Ovary (tissue), 9 donors: ENCODE results near the gene HIBCH. TPM values are rescaled to one million over a fixed set of nuclear protein-coding genes. Genes with fewer than 3 reads are reported as not detected.

Experiments used
- DNase-seq, 5 donors: peaks; one replicate each; pipeline ENCODE4 v3.0.0-alpha.2; 2019 to 2020
- H3K27ac ChIP-seq, 2 donors: fragments of 200-600 bp; one replicate each; pipeline versions ENCODE4 v1.5.1 to v1.8.0; 2019 to 2022
- H3K27me3 ChIP-seq: fragments of 200-600 bp; one replicate; pipeline ENCODE4 v1.8.0; 2022
- H3K36me3 ChIP-seq: fragments of 200-600 bp; sonication (generic); one replicate; pipeline ENCODE4 v1.5.1; 2019
- H3K4me1 ChIP-seq: one replicate; pipeline ENCODE4 v1.8.1; 2013; ENCODE audit warnings: mild to moderate bottlenecking, moderate library complexity; ENCODE audit not compliant: insufficient read depth
- H3K4me3 ChIP-seq: fragments of 200-600 bp; sonication (generic); one replicate; pipeline ENCODE4 v1.5.1; 2017
- H3K9me3 ChIP-seq, 2 donors: fragments of 200-600 bp in 1 of 2; sonication (generic) in 1 of 2; one replicate each; pipeline versions ENCODE4 v1.5.1 to v1.8.1; 2013 to 2019; ENCODE audit warnings: mild to moderate bottlenecking in 1 of 2, moderate library complexity in 1 of 2
- CTCF ChIP-seq, 3 donors: fragments of 450-650 bp in 2 of 3; fragments of 200-600 bp in 1 of 3; IDR thresholded peaks; one replicate each; pipeline versions ENCODE4 v1.5.1 to v1.8.0; 2016 to 2022; ENCODE audit warnings: antibody characterized with exemption in 3 of 3, mild to moderate bottlenecking in 1 of 3
- EP300 ChIP-seq: sonication (generic); formaldehyde crosslinking; IDR thresholded peaks from one replicate; pipeline ENCODE4 v1.6.1; 2017; ENCODE audit warnings: antibody characterized with exemption
- POLR2A ChIP-seq: fragments of 450-650 bp; IDR thresholded peaks from one replicate; pipeline ENCODE4 v1.6.1; 2017; ENCODE audit warnings: antibody characterized with exemption, mild to moderate bottlenecking, moderate library complexity
- WGBS, 3 donors: extraction: QIAGEN DNeasy Blood & Tissue Kit in 1 of 3; methylation state at CpG; one replicate each; pipeline versions ENCODE4 v1.1.5 to v1.1.7; 2013 to 2017; 5-methylcytosine and 5-hydroxymethylcytosine counted together
- intact Hi-C, 4 donors: fragments of 100-400 bp; cut with DNase I; formaldehyde crosslinking; loops; one replicate each; pipeline versions ENCODE4 v1.11.0 to v1.15.1; 2022 to 2023
- polyA plus RNA-seq, 2 donors: library from polyadenylated mRNA; stranded (reverse); fragments of 200-250 nt in 1 of 2; fragments of 350-450 nt in 1 of 2; fragmentation: Illumina TruSeq in 1 of 2; extraction: RNeasy Lipid Tissue Mini Kit (QIAGEN cat#74804) in 1 of 2; gene quantifications; one replicate each; pipeline ENCODE4 v1.2.3, GENCODE V29; 2013 to 2014
- total RNA-seq, 7 donors: library from RNA; depleted of rRNA in 2 of 7; stranded (reverse); fragments of >200 nt in 2 of 7; fragmentation: NEBNext Ultra II Directional in 3 of 7; extraction: Animal tissue kit (Norgen Biotek cat#: 25700) in 3 of 7; gene quantifications; one replicate each; pipeline versions ENCODE4 v1.1.0 to v1.2.4, GENCODE V29; 2016 to 2023
- donor health status: DM: no; HTN: no; CAD: no; lungs with moderate emphysema.
- donor health status: DM: no; HTN: no; CAD: no.
- donor health status: Bipolar disorder and iron deficiency.
- donor health status: DM: yes; HTN: yes; CAD: no.
- donor health status: DM: no; HTN: no; CAD: no.
- donor health status: DM: yes; HTN: yes; CAD: no.

The HIBCH gene
- total and polyA plus RNA-seq, 9 donors: 9.7 to 28.4 (median 21.7) TPM

- no peaks in the 10 kb centered on the region for H3K36me3 ChIP-seq
These were observed 46.0 kb upstream of the HIBCH start for GRCh38 chr2:190365499-190366204.

DNA sequence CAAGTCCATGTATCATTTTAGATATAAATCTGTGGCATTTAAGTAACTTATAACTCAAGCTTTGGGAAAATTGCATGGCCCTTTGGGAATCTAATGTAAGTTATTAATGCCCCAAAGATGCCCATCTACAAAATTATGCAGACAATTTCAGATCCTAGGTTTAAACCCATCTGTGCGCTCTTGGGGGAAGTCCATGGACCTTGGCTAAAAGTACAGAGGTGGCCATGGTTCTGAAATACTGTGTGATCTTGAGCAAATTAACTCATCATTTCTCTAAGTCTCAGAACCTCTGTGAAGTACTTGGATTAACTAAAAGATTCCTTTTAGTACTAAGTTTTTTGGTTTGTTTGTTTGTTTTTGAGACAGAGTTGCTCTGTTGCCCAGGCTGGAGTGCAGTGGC, 43.3 kb upstream of the HIBCH start:
- Histone ChIP-seq H3K4me3 (no peak overlapping the region), H3K27ac (no peak overlapping the region), H3K36me3 (no peaks in the 10 kb centered on the region), H3K4me1 (peaks cover 2% of the 10 kb centered on the region), H3K27me3 (no peaks in the 10 kb centered on the region), H3K9me3 (no peaks in the 10 kb centered on the region)
- TF ChIP-seq CTCF (IDR thresholded peaks at IDR 0.05) (no peak), EP300 (no peak), POLR2A (no peak)
- intact Hi-C loops: no loop called here
- 96 to 100% (median 98%) methylated on average over 1 of the region's 1 CpG for WGBS, 3 donors
- DNase-seq: no peak

More at GRCh38 chr2:190365499-190366204, 46.0 kb upstream of the HIBCH start:
- Histone ChIP-seq H3K27ac (no peak overlapping the region), H3K27me3 (no peaks in the 10 kb centered on the region), H3K4me3 (no peak overlapping the region), H3K9me3 (no peaks in the 10 kb centered on the region), H3K4me1 (no peaks in the 10 kb centered on the region)
- TF ChIP-seq EP300: no peak
- TF ChIP-seq POLR2A: no peak
- TF ChIP-seq CTCF (IDR thresholded peaks at IDR 0.05): no peak
- WGBS, 3 donors: 93 to 97% (median 94%) methylated on average over 17 to 19 of the region's 19 CpGs
- no peak for DNase-seq
- intact Hi-C loops: no loop called here

DNA sequence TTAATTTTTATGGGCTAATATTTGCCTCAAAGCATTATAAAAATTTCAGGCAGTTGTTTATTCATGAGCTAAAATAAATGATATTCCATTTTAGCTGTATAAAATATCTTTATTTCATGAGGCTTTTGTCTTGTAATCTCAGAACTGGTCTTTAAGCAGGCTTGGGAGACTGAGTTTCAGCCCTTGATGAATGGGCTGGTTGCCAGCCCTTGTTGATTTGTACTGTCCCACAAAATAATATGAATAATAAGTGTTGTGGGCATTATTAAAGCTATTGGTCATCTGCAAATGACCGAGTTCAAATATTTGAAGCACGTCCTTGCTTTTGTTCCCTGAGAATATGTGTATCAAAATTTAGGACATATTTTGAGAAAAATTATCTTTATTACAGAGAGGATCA, 41.9 kb upstream of the HIBCH start:
- H3K27me3 ChIP-seq: no peaks in the 10 kb centered on the region
- H3K27ac ChIP-seq: no peak overlapping the region
- no peaks in the 10 kb centered on the region for H3K36me3 ChIP-seq
- H3K9me3 ChIP-seq: no peaks in the 10 kb centered on the region
- TF ChIP-seq CTCF (IDR thresholded peaks at IDR 0.05) (no peak), EP300 (no peak), POLR2A (no peak)
- DNase-seq: no peak
- no peak overlapping the region for H3K4me3 ChIP-seq
- peaks cover 2% of the 10 kb centered on the region for H3K4me1 ChIP-seq
- WGBS, 3 donors: 69 to 97% (median 70%) methylated on average over 2 of the region's 2 CpGs
- intact Hi-C loops: no loop called here

DNA sequence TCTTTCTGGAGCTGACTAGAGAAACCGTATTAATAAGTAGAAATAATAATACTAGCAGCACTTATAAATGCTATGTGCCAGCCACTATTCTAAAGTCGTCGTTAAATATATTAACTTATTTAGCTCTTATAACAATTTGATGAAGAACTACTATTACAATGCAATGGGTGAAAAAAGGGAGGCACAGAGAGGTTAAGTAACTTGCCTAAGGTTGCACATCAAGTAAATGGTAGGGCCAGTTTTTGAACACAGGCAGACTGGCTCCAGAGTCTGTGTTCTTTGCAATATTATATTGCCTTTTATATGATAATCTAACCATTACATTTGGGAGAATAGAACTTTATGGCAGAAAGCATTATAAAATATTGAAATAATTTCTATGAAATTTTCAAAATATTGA, 41.3 kb upstream of the HIBCH start:
- H3K27ac ChIP-seq: no peak overlapping the region
- TF ChIP-seq EP300 (no peak), POLR2A (no peak), CTCF (IDR thresholded peaks at IDR 0.05) (no peak)
- no peak for DNase-seq
- H3K9me3 ChIP-seq: no peaks in the 10 kb centered on the region
- WGBS, 3 donors: 89 to 92% (median 89%) methylated on average over 3 of the region's 3 CpGs
- intact Hi-C loops: no loop called here
- H3K4me1 ChIP-seq: peaks cover 2% of the 10 kb centered on the region
- H3K36me3 ChIP-seq: no peaks in the 10 kb centered on the region
- no peak overlapping the region for H3K4me3 ChIP-seq
- H3K27me3 ChIP-seq: no peaks in the 10 kb centered on the region
